Activated gamma-delta T cell (primary cell): ENCODE results near the gene ASXL2.
"Not testable (repeated sequence)": the region's sequence is repeated elsewhere in the genome, so short reads cannot be mapped to it uniquely, and the experiment has no call there.

ENCODE experiments used
- DNase-seq: peaks from one replicate; lab custom pipeline; 2025; lab: John Stamatoyannopoulos, UW

The ASXL2 gene

DNA sequence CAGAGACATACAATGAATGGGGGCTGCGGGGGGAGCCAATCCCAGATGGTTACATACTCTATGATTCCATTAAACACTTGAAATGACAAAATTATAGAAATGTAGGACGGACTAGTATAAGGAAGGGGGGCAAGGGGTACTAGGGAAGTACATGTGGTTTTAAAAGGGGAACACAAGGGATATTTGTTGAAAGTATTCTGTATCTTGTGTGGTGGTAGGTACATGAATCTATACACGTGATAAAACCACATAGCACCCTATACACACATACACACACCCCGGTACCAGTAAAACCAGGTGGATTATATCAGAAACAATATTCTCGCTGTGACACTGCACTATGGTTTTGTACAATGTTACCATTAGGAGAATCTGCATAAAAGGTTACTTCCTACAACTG, 45.4 kb downstream of the ASXL2 start:
- DNase-seq: no peak

DNA sequence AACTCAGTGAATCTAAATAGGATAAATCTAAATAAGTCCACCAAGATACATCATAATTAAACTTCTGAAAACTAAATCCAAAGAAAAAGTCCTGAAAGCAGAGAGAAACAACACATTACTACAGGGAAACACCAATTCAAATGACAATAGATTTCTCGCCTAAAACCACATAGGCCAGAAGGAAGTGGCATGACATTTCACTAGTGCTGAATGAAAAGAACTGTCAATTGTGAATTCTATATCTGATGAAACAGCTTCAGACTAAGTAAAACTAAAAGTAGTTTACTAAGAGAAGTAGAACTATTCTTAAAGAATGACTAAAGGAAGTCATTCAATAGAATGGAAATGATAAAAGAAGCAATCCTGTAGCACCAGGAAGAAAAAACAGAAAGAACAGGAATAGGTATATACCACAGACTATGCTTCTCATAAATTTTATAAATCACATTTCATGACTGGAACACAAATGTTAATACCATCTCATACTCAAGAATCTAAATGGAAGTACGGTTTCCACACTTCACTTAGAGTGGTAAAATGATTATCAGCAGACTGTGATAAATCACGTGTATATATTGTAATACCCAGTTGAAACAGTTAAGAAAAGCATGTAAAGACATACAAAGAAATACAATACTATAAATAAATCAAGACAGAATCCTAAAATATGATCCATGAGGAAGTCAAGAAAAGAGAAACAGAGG, 46.4 kb downstream of the ASXL2 start:
- no peak for DNase-seq

GRCh38 chr2:25829828-25830227, 48.5 kb downstream of the ASXL2 start:
- DNase-seq: no peak

DNA sequence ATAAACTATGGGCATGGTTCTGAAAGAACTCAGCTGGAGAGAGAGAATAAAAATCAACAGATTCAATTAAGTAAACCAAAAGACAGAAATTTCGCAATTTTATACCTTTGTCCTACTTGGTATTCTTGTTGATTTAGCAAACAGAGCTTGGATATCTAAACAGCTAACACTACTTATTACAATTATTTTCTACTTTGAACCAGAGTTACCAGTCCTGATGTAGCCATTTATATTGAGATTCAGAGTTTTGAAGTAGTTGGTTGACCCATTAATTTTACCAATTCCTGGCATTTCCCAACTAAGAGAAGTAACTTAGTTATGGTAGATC, 48.9 kb downstream of the ASXL2 start:
- DNase-seq: no peak

DNA sequence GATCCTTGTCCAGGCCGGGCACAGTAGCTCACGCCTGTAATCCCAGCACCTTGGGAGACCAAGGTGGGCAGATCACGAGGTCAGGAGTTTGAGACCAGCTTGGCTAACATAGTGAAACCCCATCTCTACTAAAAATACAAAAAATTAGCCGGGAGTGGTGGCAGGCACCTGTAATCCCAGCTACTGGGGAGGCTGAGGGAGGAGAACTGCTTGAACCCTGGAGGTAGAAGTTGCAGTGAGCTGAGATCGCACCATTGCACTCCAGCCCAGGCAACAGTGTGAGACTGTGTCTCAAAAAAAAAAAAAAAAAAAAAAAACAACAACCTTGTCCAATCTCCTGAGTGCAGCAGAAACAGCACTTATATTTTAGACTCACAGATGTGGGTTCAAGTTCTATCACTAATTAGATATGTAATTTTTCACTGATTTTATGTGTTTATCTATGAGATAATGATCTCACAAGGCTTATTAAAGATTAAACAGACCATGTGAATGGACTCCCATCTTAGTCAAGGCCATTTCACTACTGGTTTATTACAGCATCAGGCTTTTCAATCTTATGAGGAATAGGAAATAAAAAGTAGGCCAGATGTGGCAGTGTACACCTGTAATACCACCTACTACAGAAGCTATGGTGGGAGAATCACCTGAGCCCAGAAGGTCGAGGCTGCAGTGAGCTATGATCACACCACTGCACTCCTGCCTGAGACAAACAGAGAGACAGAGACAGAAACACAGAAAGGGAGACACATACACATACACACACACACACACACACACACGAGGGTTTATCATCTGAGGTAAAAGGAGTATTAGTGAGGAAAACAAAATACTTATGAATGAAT, 49.5 kb downstream of the ASXL2 start:
- DNase-seq: not testable (repeated sequence)

- DNase-seq: no peak
Observed at GRCh38 chr2:25825238-25825637, 53.0 kb downstream of the ASXL2 start.

GRCh38 chr2:25824718-25825117, 53.6 kb downstream of the ASXL2 start:
- DNase-seq: no peak

DNA sequence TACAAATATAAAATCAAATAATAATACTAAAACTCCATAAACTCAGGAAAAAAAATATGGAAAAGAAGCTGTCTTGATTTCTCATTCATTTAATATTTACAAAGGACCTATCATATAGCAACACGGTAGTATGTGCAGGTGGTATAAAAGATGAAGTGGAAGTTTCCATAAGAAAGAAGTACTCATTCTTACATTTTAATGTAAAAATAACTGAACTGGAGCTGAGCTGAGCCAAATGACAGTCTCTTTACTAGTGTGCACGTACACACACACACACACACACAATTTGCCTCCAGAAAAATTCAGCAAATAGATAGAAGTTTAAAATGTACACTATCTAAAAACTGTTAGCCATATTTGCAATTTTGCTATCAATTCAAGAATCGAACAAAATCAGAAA, 54.1 kb downstream of the ASXL2 start:
- DNase-seq: no peak

GRCh38 chr2:25822190-25823117, 55.8 kb downstream of the ASXL2 start:
- peak; percentile 47 for DNase-seq

DNA sequence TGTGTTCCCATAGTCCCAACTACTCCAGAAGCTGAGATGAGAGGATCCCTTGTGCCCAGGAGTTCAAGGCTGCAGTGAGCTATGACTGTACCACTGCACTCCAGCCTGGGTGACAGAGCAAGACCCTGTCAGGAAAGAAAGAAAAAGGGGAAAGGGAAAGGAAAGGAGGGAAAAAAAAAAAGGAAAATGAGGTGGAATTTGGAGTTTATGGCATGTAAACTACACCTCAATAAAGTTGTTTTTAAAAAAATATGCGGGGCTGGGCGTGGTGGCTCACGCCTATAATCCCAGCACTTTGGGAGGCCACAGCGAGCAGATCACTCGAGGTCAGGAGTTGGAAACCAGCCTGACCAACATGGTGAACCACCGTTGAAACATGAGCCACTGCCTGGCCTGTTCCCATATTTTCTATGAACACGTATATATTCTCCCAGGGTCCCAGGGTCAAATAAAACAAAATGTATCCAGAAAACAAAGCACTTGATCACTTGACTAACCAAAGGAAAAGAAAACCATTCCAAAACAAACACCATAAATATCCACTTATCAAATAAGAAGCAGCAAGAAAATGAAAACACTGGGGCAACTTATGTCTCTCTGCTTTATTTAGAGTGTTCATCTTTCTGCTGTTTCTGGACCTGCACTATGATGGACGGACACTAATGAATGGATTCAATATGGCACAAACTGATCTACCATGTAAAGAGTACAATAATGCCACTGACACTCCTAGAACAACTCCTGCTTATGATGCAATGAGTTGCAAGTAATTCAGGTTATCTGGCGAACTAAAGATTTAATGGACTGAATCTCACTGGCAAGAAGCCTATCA, 56.8 kb downstream of the ASXL2 start:
- DNase-seq: no peak

DNA sequence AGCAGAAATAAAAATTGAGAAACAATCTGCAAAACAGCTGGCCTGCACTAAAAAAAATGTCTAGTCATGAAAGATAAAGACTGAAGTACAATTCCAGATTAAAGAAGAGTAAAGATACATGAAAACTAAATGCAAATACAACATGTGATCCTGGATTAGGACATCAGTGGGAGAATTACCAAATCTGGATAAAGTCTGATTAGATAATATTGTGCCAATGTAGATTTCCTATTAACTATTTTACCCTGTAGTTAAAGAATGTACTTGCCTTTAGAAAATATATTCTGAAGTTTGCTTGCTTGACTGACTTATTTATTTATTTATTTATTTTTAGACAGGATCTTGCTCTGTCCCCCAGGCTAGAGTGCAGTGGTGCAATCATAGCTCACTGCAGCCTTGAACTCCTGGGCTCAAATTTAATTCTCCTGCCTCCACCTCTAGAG, 58.7 kb downstream of the ASXL2 start:
- DNase-seq: no peak

- no peak for DNase-seq
Observed at GRCh38 chr2:25817630-25818029, 60.7 kb downstream of the ASXL2 start.

GRCh38 chr2:25817006-25817405, 61.3 kb downstream of the ASXL2 start:
- DNase-seq: no peak

DNA sequence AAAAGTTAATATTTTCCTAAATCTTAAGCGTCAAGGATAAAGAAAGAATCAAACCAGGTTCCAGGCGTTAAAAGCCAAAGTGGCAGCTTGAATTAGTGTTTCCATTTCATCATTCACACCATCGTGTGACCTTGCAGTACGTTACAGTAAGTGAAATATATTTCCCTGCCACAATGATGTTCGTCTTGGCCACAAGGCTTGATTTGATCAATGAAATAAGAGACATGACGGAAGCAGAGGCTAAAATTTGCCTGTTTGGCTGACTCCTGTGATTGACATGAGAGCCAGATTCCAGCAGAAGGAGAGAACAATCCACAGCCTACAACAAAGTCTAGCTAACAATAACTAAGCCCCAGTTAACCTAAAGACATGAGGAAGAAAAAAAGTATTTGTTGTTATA, 62.0 kb downstream of the ASXL2 start:
- DNase-seq: no peak

GRCh38 chr2:25814681-25815080, 63.6 kb downstream of the ASXL2 start:
- DNase-seq: no peak

DNA sequence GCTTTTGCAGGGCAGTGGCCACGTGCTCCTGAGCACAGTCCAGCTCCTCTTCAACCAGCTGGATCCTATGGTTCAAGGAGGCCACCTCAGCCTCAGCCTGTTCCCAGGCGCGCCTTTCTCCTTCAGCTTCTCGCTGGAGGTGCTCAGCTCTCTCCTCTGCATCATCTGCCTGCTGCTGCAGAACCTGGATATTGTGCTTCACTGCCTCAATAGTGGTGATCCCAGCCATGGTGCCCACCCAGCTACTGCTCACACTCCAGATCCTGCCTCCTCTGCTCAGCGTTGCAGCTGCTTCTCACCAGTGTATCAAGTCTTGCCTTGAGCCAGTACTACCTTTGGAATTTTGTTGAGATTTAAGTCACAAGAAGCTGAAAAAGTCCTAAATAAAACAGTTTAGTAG, 67.9 kb downstream of the ASXL2 start:
- DNase-seq: no peak

GRCh38 chr2:25809646-25810045, 68.6 kb downstream of the ASXL2 start:
- no peak for DNase-seq

DNA sequence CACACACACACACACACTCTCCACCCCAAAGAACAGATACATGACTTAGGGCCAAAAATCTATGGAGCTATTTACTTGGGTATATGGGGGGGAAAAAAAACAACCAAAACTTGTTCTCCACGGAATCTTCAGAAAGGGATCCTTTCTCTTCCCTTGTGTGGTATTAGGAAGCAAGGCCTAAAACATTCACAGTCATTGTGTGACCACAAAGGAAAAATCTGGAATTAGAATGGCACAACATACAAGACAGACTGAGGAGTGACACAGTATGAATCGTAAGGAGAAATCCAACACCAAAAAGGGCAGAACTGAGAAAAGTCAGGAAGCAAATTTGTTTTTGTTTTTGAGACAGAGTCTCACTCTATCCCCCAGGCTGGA, 70.3 kb downstream of the ASXL2 start:
- DNase-seq: no peak

DNA sequence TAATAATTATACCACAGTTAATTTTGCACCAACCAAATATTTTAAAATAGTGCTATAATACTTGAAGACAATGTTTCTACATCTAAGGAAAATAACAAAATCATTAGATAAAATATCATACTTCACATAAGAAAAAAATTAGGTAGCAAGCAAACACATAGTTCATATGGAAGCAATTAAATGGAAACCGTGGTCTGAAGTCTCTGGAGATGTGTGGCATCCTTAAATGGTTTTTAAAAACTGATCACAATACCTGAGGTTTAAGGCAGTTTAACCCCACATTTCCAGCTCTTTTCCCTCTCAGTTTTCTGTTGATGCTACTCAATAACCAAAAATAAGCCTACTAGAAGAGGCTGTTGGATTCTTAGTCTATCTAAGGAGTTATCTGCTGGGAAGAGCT, 71.3 kb downstream of the ASXL2 start:
- DNase-seq: no peak

DNA sequence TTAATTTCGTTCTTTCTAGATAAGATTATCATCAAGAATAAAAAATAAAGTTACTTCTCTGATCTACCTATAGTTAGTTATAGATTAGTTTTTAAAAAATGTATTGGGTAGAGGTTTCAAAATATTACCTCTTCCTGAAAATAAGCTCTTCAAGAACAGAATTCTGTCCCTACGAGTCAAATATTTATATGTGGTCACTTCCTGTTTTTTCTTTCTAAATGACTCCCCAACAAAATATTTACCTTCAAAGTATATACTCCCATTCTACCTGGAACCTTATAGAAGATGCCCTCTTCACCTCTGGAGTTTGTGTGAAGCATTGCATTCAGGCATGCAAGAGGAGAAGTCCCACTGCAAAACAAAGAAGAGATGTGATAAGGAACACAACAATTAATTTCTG, 72.3 kb downstream of the ASXL2 start:
- no peak for DNase-seq

DNA sequence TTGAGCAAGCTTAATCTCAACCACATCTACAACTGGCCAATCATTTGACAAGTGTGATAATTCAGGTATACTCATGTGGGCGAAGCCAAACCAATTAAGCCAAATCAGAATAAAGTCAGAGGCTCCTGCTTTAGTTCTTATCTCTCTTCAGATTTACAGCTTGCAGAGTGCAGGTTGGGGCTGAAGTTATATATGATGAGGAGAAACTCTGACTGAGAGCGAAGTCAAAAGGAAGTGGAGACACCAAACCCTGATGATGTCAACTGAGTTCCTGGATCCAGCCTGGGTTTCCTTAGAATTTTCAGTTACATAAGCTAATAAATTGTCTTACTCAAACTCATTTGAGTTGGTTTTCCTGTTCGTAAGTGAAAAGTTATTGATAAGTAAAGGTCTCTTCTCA, 73.9 kb downstream of the ASXL2 start:
- DNase-seq: no peak

- no peak for DNase-seq
Observed at GRCh38 chr2:25799301-25799700, 79.0 kb downstream of the ASXL2 start.
